ENCODE data around the gene B3GNT5.

- TF ChIP-seq POLR2AphosphoS5 (IDR thresholded peaks at IDR 0.05; ENCODE audit: borderline replicate concordance, low read depth, low read length) (no peak), EZH2 (IDR thresholded peaks at IDR 0.05) (no peak)
Measured at GRCh38 chr3:183290216-183290615, 37.2 kb downstream of the B3GNT5 start.

Data from SK-N-MC (cell line).